Right renal cortex interstitium (tissue), 3 donors: ENCODE results near the gene PPP6R1. TPM values are rescaled to one million over a fixed set of nuclear protein-coding genes. Genes with fewer than 3 reads are reported as not detected.

Experiments used
- DNase-seq, 3 donors: peaks; one replicate each; pipeline ENCODE4 v3.0.0-alpha.2; 2013; ENCODE audit warnings: low read depth in 3 of 3, low spot score in 2 of 3
- polyA plus RNA-seq, 3 donors: library from polyadenylated mRNA; unstranded; fragments of 120-200 nt; gene quantifications; one replicate each; pipeline ENCODE4 v1.2.1, GENCODE V29; 2013; ENCODE audit not compliant: insufficient read length in 3 of 3

Gene PPP6R1
- polyA plus RNA-seq, 3 donors = 37.4 to 49.3 (median 39.1) TPM

DNA sequence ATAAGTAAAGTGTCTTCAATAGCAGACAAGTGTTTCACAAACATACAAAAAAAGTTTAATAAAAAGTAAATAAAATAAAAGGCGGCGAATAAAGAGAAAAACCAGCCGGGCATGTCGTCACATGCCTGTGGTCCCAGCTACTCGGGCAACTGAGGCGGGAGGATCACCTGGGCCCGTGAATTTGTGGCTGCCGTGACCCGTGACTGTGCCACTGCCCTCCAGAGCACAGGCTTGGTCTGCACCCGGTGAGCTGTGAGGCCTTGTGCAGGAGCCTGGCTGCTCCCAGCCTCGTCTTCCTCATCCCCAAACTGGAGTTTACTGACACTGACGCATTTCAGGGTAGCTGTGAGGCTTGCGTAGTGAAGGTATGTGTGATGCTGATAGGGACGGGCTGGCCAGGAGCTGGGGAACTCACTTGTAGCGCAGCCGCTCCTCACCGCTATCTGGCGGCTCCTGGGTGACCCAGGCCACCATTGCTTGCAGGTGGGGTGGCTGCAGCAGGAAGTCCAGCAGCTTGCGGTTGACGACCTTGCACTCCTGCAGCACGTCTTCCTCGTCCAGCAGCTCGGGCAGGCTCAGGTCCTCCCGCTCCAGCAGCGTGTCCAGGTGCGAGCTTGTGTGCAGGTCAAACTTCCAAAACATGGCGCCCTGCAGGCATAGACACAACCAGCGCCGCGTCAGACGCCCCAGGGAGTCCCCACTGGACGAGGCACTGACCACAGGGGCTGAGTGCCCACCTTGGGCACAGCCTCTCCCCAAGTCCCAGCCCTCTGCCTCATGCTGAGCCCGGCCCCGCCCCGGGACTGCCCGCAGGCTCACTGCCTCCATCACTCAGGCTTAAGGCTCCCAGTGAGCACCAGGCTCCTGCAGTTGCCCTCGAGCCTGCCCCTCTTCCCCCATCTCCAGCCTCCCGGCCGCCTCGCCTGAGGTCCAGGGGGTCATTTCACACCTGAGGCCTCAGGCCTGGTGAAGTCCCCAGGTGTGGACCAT is 12.1 kb downstream of the PPP6R1 start:
- no peak for DNase-seq

DNA sequence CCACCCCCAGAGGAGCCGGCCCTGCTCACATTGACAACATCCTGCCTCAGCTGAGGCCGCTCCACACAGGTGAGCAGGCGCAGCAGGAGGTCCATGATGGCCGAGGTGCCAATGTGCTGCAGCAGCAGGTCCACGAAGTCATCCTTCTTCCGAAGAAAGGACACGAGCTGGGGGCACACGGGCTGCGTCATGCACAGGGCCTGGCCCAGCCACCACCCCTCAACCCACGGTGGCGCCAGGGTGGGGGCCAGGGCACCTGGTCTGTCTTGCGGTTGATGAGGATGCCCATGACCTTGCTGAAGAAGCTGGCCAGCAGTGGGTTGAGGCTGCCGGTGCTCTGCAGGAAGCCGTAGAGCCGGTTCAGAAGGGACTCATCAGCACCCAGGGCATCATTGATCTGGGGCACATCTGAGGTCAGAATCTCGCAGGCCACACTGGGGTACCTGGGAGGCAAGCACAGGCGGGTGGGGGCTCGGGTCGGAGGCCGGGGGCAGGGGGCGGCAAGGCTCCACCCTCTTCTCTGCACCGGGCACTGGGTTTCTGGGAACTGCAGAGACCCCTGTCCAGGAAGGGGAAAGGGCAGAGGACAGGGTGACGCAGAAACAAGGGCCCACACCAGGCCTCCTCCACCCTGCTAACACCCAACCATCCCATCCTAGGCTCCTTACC is 13.4 kb downstream of the PPP6R1 start:
- no peak for DNase-seq

DNA sequence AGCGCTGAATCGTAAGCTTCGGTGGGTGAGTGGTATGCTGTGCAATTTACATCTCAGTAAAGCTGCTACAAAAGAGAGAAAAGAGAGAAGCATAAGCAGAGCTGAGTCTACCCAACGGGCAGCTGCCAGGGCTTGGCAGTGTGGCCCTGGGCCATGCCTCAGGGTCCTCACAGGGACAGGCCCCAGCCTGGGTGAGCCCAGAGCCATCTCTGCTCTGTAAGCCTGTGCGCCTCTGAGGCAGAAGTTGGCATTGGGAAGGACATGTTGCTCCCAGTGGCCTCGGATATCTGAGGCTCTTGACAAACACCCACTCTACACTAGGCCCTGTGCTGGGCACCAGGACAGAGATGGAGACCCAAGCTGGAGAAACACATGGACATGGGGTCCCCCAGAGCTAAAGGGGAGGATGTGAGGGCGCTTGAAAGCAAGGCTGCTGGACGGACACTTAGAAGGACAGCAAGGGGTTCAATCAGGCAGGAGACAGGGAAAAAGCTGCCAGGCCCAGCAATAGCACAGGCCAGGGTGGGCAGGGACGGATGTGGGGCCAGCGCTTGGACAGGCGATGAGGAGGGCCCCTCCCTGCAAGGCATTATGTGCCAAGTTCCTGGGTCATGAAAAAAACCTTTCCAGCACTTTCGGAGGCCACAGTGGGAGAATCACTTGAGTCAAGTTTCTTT is 14.7 kb downstream of the PPP6R1 start:
- DNase-seq = no peak

DNA sequence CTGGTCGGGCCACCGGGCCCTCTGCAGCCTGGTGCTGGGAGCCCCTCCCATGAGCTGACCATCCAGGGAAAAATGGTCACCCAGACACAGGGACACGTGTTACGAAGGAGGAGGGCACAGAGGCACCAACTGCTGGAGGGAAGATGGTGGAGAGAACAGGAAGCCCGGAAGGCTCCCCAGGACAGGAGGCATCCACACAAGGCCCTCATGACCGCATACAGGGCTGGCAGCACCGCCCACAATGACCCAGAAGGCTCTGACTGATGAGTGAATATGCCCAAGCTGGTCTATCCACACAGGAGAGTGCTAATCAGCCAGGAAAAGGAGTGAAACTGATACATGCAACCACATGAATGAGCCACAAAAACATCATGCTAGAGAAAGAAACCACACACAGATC is 16.3 kb downstream of the PPP6R1 start:
- DNase-seq = no peak

DNA sequence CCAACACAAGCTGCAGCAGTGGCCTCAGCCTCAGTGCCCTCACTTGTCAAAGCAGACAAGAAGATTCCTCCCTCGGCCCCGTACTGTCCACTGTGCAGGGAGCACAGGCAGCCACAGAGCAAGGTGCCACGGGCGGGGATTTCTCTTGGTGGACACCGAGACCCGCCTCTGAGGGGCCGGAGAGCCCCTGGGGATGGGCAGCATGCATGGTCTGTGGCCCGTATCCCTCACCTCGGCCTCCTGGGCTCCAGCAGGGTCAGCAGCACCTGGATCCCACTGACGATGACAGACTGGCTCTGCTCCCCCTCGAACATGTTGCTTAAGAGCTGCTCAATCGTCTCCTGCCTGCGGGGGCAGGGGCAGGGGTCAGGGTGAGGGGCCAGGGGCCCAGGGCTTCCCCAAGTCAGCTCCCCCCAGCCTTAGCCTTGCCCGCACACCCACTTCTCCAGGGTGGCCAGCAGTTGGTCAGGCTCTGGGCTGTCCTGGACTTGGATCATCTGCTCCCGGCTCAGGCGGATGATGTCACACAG is 16.8 kb downstream of the PPP6R1 start:
- no peak for DNase-seq

DNA sequence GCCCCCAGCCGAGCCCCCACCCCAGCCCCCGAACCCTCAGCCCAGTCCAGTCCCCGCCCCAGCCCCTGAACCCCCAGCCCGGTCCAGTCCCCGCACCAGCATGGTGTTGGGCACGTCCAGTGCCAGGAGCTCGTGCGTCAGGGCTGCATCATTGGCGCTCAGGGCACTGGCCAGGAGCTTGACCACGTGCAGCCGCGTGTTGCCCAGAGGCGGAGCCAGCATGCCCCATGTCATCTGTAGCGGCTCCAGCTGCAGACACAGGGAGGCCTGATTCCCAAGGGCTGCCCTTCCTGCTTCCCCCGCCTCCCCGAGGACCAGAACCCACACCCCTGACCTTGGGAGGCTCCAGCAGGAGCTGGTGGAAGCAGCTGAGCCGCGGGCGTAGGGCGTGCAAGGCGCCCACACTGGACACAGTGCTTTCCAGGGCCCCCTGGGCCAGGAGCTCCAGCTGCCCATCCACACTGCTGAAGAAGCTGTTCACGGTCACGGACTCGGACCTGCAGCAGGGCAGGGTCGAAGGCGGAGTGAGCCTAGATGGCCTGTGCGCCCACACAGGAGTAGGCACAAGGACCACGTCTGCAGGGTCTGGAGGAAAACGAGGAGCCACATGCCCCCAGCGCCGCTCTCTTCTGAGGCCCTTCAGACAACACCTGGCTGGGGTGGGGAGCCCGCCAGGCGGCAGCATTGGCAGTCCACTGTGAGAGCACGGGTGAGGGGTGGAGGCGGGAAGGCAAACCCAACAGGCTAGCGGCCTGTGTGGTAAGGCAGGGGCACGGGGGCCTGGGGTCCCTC is 17.5 kb downstream of the PPP6R1 start:
- no peak for DNase-seq

DNA sequence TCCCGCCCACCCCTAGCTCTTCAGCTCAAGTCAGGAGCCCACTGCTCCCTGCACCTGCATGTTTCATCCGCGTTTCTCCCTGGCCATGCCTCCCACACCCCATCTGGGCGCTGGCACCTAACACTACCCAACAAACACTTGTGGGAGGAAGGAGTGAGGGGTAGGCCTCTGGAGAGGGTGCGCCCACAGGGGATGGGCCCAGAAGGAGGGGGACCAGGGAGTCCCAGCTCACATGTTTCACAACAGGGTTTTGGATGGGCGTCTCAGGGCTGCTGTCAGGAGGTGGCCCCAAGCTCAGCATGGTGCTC is 18.1 kb downstream of the PPP6R1 start:
- DNase-seq = no peak

DNA sequence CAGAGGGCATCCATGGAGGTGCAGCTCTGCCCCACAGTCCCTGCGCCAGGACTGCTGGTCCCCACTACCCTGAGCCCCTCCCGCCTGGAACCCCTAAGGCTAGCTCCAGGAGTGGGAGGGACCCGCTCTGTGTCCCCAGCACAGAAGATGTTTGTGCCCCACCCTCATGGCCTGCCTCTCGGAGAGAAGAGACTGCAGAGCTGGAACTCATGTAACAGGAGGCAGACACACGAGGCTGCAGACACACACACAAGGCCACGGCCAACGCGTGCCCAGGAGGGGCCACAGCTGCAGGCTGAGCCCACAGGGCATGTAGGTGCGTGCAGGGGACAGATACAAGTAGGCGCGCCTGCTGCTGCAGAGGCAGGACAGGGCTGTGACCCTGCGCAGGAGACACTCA is 19.8 kb downstream of the PPP6R1 start:
- DNase-seq = no peak

DNA sequence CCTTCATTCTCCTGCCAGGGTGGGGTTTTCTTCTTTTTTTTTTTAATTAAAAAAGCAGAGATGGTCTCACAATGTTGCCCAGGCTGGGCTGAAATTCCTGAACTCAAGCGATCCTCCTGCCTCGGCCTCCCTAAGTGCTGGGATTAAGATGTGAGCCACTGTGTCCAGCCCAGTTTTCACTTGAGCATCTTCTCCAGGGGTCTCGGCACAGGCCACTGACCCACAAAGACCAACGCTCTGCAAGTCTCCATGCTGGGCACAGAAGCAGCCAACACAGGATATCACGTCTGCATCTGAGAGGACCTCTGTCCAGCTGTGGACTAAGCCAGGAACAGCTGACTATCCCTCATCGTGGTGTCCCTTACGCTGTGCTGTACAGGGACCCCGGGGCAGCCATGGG is 20.8 kb downstream of the PPP6R1 start:
- no peak for DNase-seq

DNA sequence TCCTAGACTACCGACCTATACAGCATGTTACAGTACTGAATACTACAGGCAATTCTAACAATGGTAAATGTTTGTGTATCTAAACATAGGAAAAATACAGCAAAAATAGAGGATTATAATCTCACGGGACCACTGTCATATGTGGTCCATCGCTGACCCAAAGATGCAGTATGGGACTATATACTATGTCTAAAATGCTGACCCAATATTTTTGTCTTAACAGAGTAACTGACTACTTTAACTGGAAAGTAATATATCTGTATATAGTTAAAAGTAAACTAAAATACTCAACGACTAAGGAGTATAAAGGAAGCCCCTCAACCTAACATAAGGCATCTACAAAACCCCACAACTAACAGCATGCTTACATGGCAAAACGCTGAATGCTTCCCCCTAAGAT is 25.8 kb downstream of the PPP6R1 start:
- no peak for DNase-seq

DNA sequence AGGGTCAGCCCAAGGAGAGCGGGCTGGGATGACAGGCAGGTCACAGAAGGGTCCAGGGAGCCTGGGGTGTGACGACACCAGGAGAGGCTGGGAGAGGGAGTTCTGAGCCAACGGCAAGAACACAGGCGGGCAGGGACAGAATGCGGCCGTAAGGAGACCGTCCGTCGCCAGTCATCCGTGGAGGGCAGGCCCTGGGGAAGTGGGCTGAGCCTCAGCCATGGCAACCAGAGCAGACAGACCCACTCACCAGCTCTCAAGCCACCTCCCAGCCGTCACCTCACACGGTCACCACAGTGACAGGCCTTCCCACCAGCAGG is 26.6 kb downstream of the PPP6R1 start:
- peak in 1 of 3 donors; percentile 13 for DNase-seq

DNA sequence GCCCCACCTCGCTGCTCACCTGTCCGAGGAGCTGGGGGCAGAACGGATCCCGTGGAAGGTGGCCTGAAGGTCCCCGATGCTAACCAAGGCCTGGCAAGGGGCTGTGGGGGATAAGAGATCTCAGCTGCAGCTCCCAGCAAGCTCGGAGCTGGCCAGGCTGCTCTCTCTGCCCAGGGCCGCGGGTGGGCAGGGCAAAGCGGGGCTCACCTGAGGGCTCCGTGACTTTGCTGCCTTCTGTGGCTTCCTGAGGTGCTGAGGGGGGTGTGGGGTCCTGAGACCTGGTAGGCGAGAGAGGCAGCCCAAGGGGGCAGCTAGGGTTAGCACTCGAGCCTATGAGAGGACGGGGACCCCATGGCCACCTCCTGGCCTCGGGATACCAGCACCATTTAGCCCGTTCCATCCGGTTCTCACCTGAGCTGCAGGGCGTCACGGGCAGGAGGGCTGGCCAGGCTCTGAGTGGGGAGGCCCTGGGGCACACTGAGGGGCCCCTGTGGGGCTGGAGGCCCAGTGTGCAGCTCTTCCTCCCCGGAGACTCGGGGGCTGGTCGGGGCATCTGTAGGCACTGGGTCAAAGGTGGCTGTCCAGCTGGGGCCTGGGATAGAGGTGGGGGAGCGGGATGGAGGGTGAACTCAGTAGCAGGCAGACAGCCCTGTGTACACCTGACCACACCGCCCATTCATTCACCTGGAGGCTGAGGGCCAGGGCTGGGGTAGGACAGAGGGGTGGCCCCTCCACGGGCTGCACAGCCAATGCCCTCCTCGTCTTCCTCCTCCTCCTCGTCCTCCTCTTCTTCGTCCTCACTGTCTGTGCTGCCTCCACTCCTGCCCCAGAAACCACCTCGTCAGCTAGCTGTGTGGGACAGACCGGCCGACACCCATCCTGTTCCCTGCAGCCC is 27.2 kb downstream of the PPP6R1 start:
- DNase-seq = no peak

DNA sequence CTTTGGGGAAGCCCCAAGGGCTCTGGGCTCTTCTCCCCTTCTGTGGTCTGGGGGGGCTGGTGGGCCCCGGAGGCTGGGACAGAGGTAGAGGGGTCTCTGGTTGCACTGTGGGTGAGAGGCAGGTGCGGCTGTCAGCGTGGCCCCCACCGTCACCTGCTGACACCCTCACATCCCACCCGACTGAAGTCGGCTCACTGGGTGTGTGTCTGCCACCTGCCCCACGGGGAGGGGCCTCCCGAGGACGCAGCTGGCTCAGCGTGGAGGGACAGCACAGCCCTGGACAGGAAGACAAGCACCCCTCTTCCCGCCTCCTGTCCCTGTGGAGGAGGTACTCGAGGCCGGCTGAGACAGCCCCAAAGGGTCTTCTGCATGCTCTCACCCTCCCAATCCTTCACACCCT is 28.0 kb downstream of the PPP6R1 start:
- no peak for DNase-seq

DNA sequence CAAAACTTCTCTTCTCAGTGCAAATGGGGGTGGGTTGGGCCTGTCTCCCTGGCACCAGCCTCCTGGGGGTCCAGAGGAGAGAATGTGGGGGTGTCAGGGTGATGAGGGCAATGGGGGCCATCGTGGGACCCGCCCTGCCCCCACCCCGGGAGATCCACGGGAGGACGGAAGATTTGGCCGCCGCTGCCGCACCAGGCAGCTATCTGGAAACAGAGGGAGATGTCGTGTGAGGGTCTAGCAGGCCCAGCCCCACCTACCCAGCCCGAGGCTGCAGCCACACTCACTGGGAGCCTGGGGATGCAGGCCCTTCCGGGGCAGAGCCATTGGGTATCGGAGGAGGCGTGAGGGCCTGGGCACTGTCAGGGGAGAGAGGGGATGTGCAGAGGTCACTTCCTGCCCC is 28.5 kb downstream of the PPP6R1 start:
- DNase-seq = no peak

DNA sequence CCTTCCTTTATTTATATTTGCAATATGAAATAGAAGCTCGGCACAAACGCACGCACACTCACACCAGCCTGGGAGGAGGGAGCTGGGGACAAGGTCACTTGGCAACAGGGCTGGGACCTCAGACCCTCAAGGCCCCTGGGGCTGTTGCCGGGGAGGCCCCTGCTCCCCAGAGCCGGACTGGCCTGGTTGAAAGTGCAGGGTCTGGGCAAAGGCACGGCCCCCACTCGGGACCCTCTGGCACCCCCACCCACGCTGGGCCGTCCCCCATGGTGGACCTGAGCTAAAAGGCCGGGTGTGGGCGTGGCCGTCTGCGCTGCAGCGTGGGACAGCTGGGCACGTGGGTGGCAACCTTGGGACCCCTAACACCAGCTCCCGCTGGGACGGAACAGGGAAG is 29.0 kb downstream of the PPP6R1 start:
- no peak for DNase-seq

DNA sequence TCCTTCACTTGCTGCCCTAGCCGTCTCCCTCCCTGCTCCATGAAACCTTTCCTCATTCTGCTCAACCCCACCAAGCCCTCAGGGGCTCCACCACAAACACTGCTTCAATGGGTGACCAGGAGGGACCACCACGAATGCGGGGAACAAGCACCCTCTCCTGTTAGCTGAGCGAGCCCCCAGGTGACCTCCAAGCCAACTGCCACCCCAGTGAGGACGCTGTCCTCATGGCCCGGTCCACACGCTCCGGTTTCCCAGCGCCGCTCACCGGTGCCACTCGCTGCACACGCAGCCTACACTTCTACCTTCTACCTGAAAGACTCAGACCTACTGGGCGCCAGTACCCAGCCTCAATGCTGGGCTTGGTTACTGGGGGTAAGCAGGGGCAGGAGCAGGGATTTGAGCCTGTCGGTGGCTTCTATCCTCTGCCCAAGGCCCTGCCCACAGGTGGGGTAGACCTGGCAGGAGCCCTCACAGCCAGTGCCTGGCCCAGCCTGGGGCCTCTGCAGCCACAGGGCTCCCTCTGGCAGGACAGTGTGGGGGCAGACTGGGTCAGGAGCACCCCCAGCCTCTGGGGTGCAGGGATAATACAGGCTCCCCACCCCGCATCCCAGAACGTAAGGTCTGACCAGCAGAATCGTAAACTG is 29.6 kb downstream of the PPP6R1 start:
- no peak for DNase-seq

DNA sequence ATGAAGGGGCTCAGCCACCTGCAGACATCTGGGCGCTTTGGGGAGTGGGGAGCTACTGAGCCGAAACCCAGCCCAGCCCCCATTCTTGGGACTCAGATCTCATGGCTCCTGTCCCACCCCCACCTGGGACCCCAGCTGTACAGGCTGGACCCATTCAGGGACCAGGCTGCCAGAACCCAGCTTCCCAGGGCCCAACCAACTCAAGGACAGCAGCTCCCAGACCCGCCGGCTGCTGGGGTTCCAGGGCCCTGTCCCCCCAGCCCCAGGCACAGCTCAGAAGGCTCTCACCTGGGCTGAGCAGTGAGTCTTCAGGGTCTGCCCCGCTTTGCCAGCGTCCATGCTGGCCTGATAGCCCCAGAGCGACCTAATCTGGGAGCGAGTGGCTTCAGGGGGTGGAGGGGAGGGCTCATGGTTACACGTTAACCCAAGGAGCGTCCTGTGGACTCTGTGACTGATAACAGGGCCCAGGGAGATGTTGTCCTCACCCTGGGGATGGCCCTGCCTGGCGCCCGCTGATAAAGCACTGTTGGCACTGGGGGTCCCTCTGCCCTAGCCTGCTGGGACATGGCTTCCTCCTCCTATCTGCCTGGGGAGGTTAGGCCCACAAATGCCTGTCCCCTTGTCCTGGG is 30.3 kb downstream of the PPP6R1 start, which contains the start of gene TMEM86B:
Gene TMEM86B, minus strand, starts transcription at position 361 of the 629 bp plus-strand sequence. Its CDS starts 22 bp downstream, at position 339.
- DNase-seq = no peak

DNA sequence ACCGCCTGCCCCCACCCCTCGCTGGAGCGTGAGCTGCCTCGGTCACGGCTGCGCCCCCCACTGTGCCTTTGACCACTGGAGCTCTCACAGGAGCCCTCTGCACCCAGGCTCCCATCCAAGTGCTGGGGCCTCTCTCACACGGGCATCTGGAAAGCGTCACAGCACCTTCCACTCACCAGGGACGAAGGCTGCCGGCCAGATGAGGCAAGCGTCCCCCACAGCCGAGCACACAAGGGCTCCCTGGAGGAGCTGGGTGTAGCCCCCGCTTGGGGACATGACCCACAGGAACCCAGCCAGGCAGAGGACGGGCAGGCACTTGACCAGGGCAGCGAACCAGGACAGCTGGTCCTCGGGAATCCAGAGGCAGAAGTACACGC is 30.8 kb downstream of the PPP6R1 start:
- DNase-seq = no peak
